H1 (cell line): ENCODE data around the gene FAM162A. TPM values are rescaled to one million over a fixed set of nuclear protein-coding genes. Genes with fewer than 3 reads are reported as not detected.

Experiments used
- CTCF ChIA-PET: fragments of 300-600 bp; sonication (Branson Sonifier 250); formaldehyde crosslinking; loops from one replicate; lab custom pipeline; 2021; ENCODE audit not compliant: partially characterized antibody; lab: Charles Lee
- POLR2A ChIA-PET: fragments of 300-600 bp; sonication (Branson Sonifier 250); formaldehyde crosslinking; loops from one replicate; lab custom pipeline; 2021; ENCODE audit warnings: inconsistent platforms; ENCODE audit not compliant: partially characterized antibody; lab: Charles Lee
- DNase-seq, 2 experiments: peaks; one replicate each; pipeline versions ENCODE4 v3.0.0 to v3.0.0-alpha.2; 2010 to 2022; ENCODE audit warnings: low spot score in 2 of 2, low read depth in 1 of 2, mixed read lengths in 1 of 2
- FAIRE-seq: peaks from 2 replicates; lab custom pipeline; 2011; peaks lifted over from hg19 to GRCh38; lab: Jason Lieb, UNC
- H2AFZ ChIP-seq: 2 replicates; pipeline ENCODE4 v1.8.1; 2012; ENCODE audit warnings: low read length, inconsistent platforms
- H2AK5ac ChIP-seq: 2 replicates; pipeline ENCODE4 v1.6.1; 2013; ENCODE audit warnings: low read depth, low read length
- H2BK120ac ChIP-seq: replicated peaks from 2 replicates; pipeline ENCODE3; 2013; ENCODE audit warnings: low read depth, low read length, inconsistent platforms
- H2BK12ac ChIP-seq: 2 replicates; pipeline ENCODE4 v1.6.1; 2013; ENCODE audit warnings: low read depth, low read length
- H2BK15ac ChIP-seq: 2 replicates; pipeline ENCODE4 v1.6.1; 2013; ENCODE audit warnings: low read length
- H2BK20ac ChIP-seq: 2 replicates; pipeline ENCODE4 v1.6.1; 2013; ENCODE audit warnings: low read length
- H2BK5ac ChIP-seq: 2 replicates; pipeline ENCODE4 v1.6.1; 2013; ENCODE audit warnings: low read depth, low read length
- H3K14ac ChIP-seq: 2 replicates; pipeline ENCODE4 v1.6.1; 2013; ENCODE audit warnings: inconsistent platforms; ENCODE audit not compliant: insufficient read length
- H3K18ac ChIP-seq: 2 replicates; pipeline ENCODE4 v1.6.1; 2013; ENCODE audit warnings: low read length; ENCODE audit errors: extremely low read depth
- H3K23ac ChIP-seq: 2 replicates; pipeline ENCODE4 v1.6.1; 2013; ENCODE audit warnings: inconsistent platforms; ENCODE audit not compliant: insufficient read length
- H3K23me2 ChIP-seq: 2 replicates; pipeline ENCODE4 v1.6.1; 2013; ENCODE audit warnings: low read depth, low read length
- H3K27ac ChIP-seq: 2 replicates; pipeline ENCODE4 v1.6.1; 2011; ENCODE audit warnings: low read depth, low read length, inconsistent platforms
- H3K27me3 ChIP-seq, 4 experiments: replicated peaks in 1 of 4; 1 replicate in 1 of 4; 2 replicates in 3 of 4; pipeline versions ENCODE4 v1.6.1 to v1.8.1; 2011 to 2013; ENCODE audit warnings: low read length in 3 of 4, mild to moderate bottlenecking in 3 of 4, inconsistent platforms in 2 of 4, mixed read lengths in 2 of 4, moderate library complexity in 1 of 4; ENCODE audit not compliant: control insufficient read depth in 3 of 4, insufficient read depth in 3 of 4; ENCODE audit errors: extremely low read depth in 1 of 4
- H3K36me3 ChIP-seq, 4 experiments: 2 replicates each; pipeline versions ENCODE4 v1.6.1 to v1.8.1; 2011 to 2013; ENCODE audit warnings: mild to moderate bottlenecking in 4 of 4, low read length in 3 of 4, moderate library complexity in 2 of 4, control low read depth in 1 of 4, inconsistent platforms in 1 of 4; ENCODE audit not compliant: insufficient read depth in 4 of 4, control insufficient read depth in 2 of 4
- H3K4ac ChIP-seq: replicated peaks from 2 replicates; pipeline ENCODE3; 2013; ENCODE audit warnings: low read length, low read depth, mixed read lengths, inconsistent platforms; ENCODE audit not compliant: insufficient read length
- H3K4me1 ChIP-seq, 4 experiments: replicated peaks in 1 of 4; 1 replicate in 1 of 4; 2 replicates in 3 of 4; pipeline versions ENCODE4 v1.6.1 to v1.8.1; 2011 to 2013; ENCODE audit warnings: low read length in 3 of 4, inconsistent platforms in 2 of 4, mixed read lengths in 1 of 4; ENCODE audit not compliant: insufficient read depth in 4 of 4, control insufficient read depth in 3 of 4
- H3K4me2 ChIP-seq, 2 experiments: 2 replicates each; pipeline versions ENCODE4 v1.6.1 to v1.8.1; 2011 to 2013; ENCODE audit warnings: low read depth in 2 of 2, low read length in 2 of 2, control low read depth in 1 of 2, inconsistent platforms in 1 of 2, mild to moderate bottlenecking in 1 of 2; ENCODE audit not compliant: insufficient read depth in 1 of 2
- H3K4me3 ChIP-seq, 4 experiments: fragments of 200-600, 300-600 bp in 1 of 4; sonication (generic), shearing (Covaris generic), sonication (Bioruptor Twin) in 1 of 4; 2 replicates each; pipeline versions ENCODE4 v1.5.1 to v1.8.1; 2011 to 2016; ENCODE audit warnings: low read length in 4 of 4, low read depth in 3 of 4, control low read depth in 2 of 4, inconsistent platforms in 2 of 4, mild to moderate bottlenecking in 2 of 4, mixed read lengths in 1 of 4, moderate library complexity in 1 of 4; ENCODE audit not compliant: insufficient read depth in 2 of 4; ENCODE audit errors: extremely low read depth in 1 of 4
- H3K56ac ChIP-seq: replicated peaks from 2 replicates; pipeline ENCODE3; 2013; ENCODE audit warnings: low read depth, mild to moderate bottlenecking, mixed read lengths, low read length, inconsistent platforms; ENCODE audit not compliant: insufficient read length
- H3K79me1 ChIP-seq: 2 replicates; pipeline ENCODE4 v1.6.1; 2013; ENCODE audit warnings: low read depth, low read length, control low read depth
- H3K79me2 ChIP-seq, 2 experiments: 2 replicates each; pipeline versions ENCODE4 v1.6.1 to v1.8.1; 2012 to 2013; ENCODE audit warnings: low read length in 2 of 2, mild to moderate bottlenecking in 2 of 2, inconsistent platforms in 1 of 2; ENCODE audit not compliant: insufficient read depth in 2 of 2, control insufficient read depth in 1 of 2
- H3K9ac ChIP-seq, 4 experiments: replicated peaks in 1 of 4; 1 replicate in 1 of 4; 2 replicates in 3 of 4; pipeline versions ENCODE4 v1.6.1 to v1.8.1; 2011 to 2013; ENCODE audit warnings: low read depth in 3 of 4, low read length in 3 of 4, control low read depth in 2 of 4, mild to moderate bottlenecking in 2 of 4, moderate library complexity in 2 of 4, inconsistent platforms in 1 of 4; ENCODE audit errors: extremely low read depth in 1 of 4
- H3K9me3 ChIP-seq, 2 experiments: 2 replicates each; pipeline versions ENCODE4 v1.6.1 to v1.8.1; 2012 to 2013; ENCODE audit warnings: mild to moderate bottlenecking in 2 of 2, moderate library complexity in 2 of 2, control low read depth in 1 of 2, inconsistent platforms in 1 of 2, low read depth in 1 of 2, low read length in 1 of 2, mixed read lengths in 1 of 2; ENCODE audit not compliant: insufficient read depth in 2 of 2
- H4K20me1 ChIP-seq, 2 experiments: replicated peaks in 1 of 2; 2 replicates each; pipeline versions ENCODE3 to v1.8.1; 2011 to 2013; ENCODE audit warnings: inconsistent platforms in 2 of 2, low read length in 2 of 2, mild to moderate bottlenecking in 1 of 2; ENCODE audit not compliant: insufficient read depth in 2 of 2, control insufficient read depth in 1 of 2
- H4K5ac ChIP-seq: 2 replicates; pipeline ENCODE4 v1.6.1; 2013; ENCODE audit warnings: low read length, low read depth, mixed read lengths, inconsistent platforms; ENCODE audit not compliant: insufficient read length
- H4K8ac ChIP-seq: 2 replicates; pipeline ENCODE4 v1.8.0; 2013; ENCODE audit warnings: mild to moderate bottlenecking, moderate library complexity, low read length, inconsistent platforms; ENCODE audit not compliant: insufficient read depth; ENCODE audit errors: extremely low read depth
- H4K91ac ChIP-seq: replicated peaks from 2 replicates; pipeline ENCODE3; 2013; ENCODE audit warnings: low read length, mixed read lengths, inconsistent platforms; ENCODE audit not compliant: insufficient read length
- CBX5 ChIP-seq: fragments of 300-800, 300-1000 bp; sonication (generic); IDR thresholded peaks from 2 replicates; pipeline ENCODE4 v1.7.1; 2016; ENCODE audit warnings: antibody characterized with exemption, low read length, low read depth
- CTBP2 ChIP-seq: IDR thresholded peaks from 2 replicates; pipeline ENCODE4 v1.7.0; 2011; ENCODE audit warnings: borderline replicate concordance, mild to moderate bottlenecking, moderate library complexity, mixed read lengths, low read length; ENCODE audit not compliant: insufficient read depth, insufficient read length
- FOSL1 ChIP-seq: IDR thresholded peaks from 2 replicates; pipeline ENCODE4 v1.6.1; 2011; ENCODE audit warnings: mild to moderate bottlenecking, low read depth, low read length, moderate library complexity; ENCODE audit not compliant: insufficient read depth
- HDAC2 ChIP-seq, 2 experiments: fragments of 300-600 bp in 1 of 2; sonication (generic) in 1 of 2; IDR thresholded peaks; 2 replicates each; pipeline ENCODE4 v1.6.1; 2011 to 2012; ENCODE audit warnings: low read depth in 2 of 2, low read length in 2 of 2, mild to moderate bottlenecking in 2 of 2, moderate library complexity in 2 of 2, borderline replicate concordance in 1 of 2, inconsistent platforms in 1 of 2
- HDAC6 ChIP-seq: IDR thresholded peaks from one replicate; pipeline ENCODE4 v1.7.1; 2012; ENCODE audit warnings: low read depth, mild to moderate bottlenecking, inconsistent platforms, low read length, moderate library complexity
- KDM4A ChIP-seq: IDR thresholded peaks from one replicate; pipeline ENCODE4 v1.7.1; 2012; ENCODE audit warnings: low read depth, mild to moderate bottlenecking, moderate library complexity, low read length, inconsistent platforms; ENCODE audit not compliant: severe bottlenecking
- KDM5A ChIP-seq: fragments of 200-600 bp; IDR thresholded peaks from 2 replicates; pipeline ENCODE4 v1.7.1; 2012; ENCODE audit warnings: mild to moderate bottlenecking, low read length, inconsistent platforms, mixed read lengths
- NANOG ChIP-seq: IDR thresholded peaks from 2 replicates; pipeline ENCODE4 v1.6.1; 2011; ENCODE audit warnings: low read length, low read depth, mild to moderate bottlenecking, inconsistent platforms; ENCODE audit not compliant: insufficient read depth, poor library complexity, severe bottlenecking
- NRF1 ChIP-seq: IDR thresholded peaks from 2 replicates; pipeline ENCODE4 v1.6.1; 2011; ENCODE audit warnings: mild to moderate bottlenecking, low read depth, low read length, improper control_type of control experiment
- PHF8 ChIP-seq: fragments of 200-600 bp; sonication (generic); conservative IDR thresholded peaks from 2 replicates; pipeline ENCODE4 v1.7.1; 2012; ENCODE audit warnings: low read depth, mild to moderate bottlenecking, inconsistent platforms, low read length, moderate library complexity
- SP2 ChIP-seq: IDR thresholded peaks from 2 replicates; pipeline ENCODE4 v1.6.1; 2012; ENCODE audit warnings: mild to moderate bottlenecking, low read length, inconsistent platforms
- WGBS, 2 experiments: shearing (Covaris generic) in 1 of 2; methylation state at CpG; one replicate each; pipeline versions ENCODE4 v1.1.6 to v1.1.7; 2013 to 2015; ENCODE audit warnings: low lambda C conversion rate in 2 of 2, mixed read lengths in 2 of 2, inconsistent platforms in 1 of 2, low coverage in 1 of 2, missing lambda C conversion rate in 1 of 2; ENCODE audit not compliant: insufficient replicate concordance in 2 of 2, insufficient coverage in 1 of 2, insufficient read length in 1 of 2; ENCODE audit errors: extremely low coverage in 1 of 2, missing lambda C conversion rate in 1 of 2; 5-methylcytosine and 5-hydroxymethylcytosine counted together
- polyA plus RNA-seq, 7 experiments: library from polyadenylated mRNA; depleted of rRNA in 3 of 7; stranded (reverse) in 5 of 7; unstranded in 2 of 7; fragments of >200 nt in 5 of 7; fragments of 200-250 nt in 2 of 7; gene quantifications; 1 replicate in 5 of 7; 2 replicates in 1 of 7; 4 replicates in 1 of 7; pipeline versions ENCODE4 v1.2.1 to v1.2.3, GENCODE V29; 2011 to 2013; ENCODE audit warnings: missing spikeins in 2 of 7, mixed read lengths in 2 of 7
- total RNA-seq: library from RNA; stranded (reverse); fragmentation: NEBNext Ultra II Directional; extraction: Animal tissue kit (Norgen Biotek cat#: 25700); gene quantifications from 2 replicates; pipeline ENCODE4 v1.2.1, GENCODE V29; 2021
- TF ChIP-seq, protein P1 (sequence below): IDR thresholded peaks from 2 replicates; pipeline ENCODE4 v1.6.1; 2011; ENCODE audit warnings: low read length, improper control_type of control experiment

FAM162A gene
- total and polyA plus RNA-seq, 2 of the 8 experiments (the other 6 are each of a cell fraction or from before 2014, with no cell fraction given): 38.2 to 59.7 TPM

DNA sequence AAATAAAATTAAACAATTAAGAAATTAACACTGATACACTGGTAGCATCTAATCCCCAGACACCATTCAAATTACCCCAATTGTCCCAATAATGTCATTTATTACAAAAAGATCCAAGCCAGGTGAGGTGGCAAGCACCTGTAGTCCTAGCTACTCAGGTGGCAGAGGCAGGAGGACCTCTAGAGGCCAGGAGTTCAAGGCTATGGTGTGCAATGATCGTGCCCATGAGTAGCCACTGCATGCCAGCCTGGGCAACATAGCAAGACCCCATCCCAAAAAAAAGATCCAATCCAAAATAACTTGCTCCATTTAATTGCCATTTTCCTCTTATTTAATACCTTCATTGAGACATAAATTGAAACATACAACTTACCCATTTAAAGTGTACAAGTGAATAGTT, 41.2 kb upstream of the FAM162A start:
- Histone ChIP-seq H3K23ac (no peak overlapping the region), H3K18ac (no peak overlapping the region), H3K4ac (no peak overlapping the region), H2BK5ac (no peak overlapping the region), H3K27me3 (no peaks in the 10 kb centered on the region), H2AK5ac (no peak overlapping the region), H4K91ac (no peak overlapping the region), H3K9me3 (no peaks in the 10 kb centered on the region; a peak in 1 of 4 replicates), H4K8ac (no peak overlapping the region), H3K14ac (no peak overlapping the region), H4K20me1 (no peaks in the 10 kb centered on the region), H2AFZ (no peak overlapping the region), H3K79me2 (no peaks in the 10 kb centered on the region), H2BK12ac (no peak overlapping the region), H2BK15ac (no peak overlapping the region), H3K27ac (no peak overlapping the region), H3K4me1 (no peaks in the 10 kb centered on the region), H3K36me3 (no peaks in the 10 kb centered on the region), H2BK120ac (no peak overlapping the region), H4K5ac (no peak overlapping the region), H3K79me1 (no peaks in the 10 kb centered on the region), H3K56ac (no peak overlapping the region), H3K9ac (no peak overlapping the region), H2BK20ac (no peak overlapping the region), H3K4me2 (no peak overlapping the region), H3K23me2 (no peaks in the 10 kb centered on the region), H3K4me3 (no peak overlapping the region)
- no peak for FAIRE-seq
- 84% methylated on average over 1 of the region's 1 CpG; no CpG with 5 or more reads in 1 of the 2 experiments for WGBS, 2 experiments
- TF ChIP-seq SP2 (no peak), FOSL1 (no peak), CBX5 (no peak), CTBP2 (no peak), NANOG (no peak), HDAC6 (no peak), KDM5A (no peak), HDAC2 (IDR thresholded peaks at IDR 0.05; ENCODE audit: borderline replicate concordance in 1 of 2, low read depth in 2 of 2, low read length in 2 of 2) (no peak), NRF1 (no peak), PHF8 (no peak), KDM4A (no peak)
- TF ChIP-seq, protein P1, sequence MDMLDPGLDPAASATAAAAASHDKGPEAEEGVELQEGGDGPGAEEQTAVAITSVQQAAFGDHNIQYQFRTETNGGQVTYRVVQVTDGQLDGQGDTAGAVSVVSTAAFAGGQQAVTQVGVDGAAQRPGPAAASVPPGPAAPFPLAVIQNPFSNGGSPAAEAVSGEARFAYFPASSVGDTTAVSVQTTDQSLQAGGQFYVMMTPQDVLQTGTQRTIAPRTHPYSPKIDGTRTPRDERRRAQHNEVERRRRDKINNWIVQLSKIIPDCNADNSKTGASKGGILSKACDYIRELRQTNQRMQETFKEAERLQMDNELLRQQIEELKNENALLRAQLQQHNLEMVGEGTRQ: no peak
- DNase-seq: no peak
- ChIA-PET CTCF (no interaction called here), POLR2A (no interaction called here)
